GM12801 (cell line): ENCODE measurements around the gene CCL4.

Experiments used
- CTCF ChIP-seq: IDR thresholded peaks from one replicate; pipeline ENCODE4 v1.5.1; 2011; ENCODE audit warnings: control low read depth; ENCODE audit not compliant: insufficient read length; ENCODE audit errors: extremely low read depth

CCL4 gene

GRCh38 chr17:36153895-36154610 lies 50.4 kb downstream of the CCL4 start:
- no peak for TF ChIP-seq CTCF
